LNCaP clone FGC (cell line): Measurements from ENCODE around the gene PHF13.
A peak's percentile ranks its signal among the peaks of the same experiment; 100 is the strongest.
"Not testable (repeated sequence)": the region's sequence is repeated elsewhere in the genome, so short reads cannot be mapped to it uniquely, and the experiment has no call there.

Source experiments
- DNase-seq: peaks from one replicate; pipeline ENCODE4 v3.0.0-alpha.2; 2011; ENCODE audit warnings: low read depth
- H3K4me3 ChIP-seq: 2 replicates; pipeline ENCODE4 v1.5.1; 2011; ENCODE audit warnings: mild to moderate bottlenecking, low read depth, low read length, control low read depth
- TF ChIP-seq, protein P1 (sequence below): IDR thresholded peaks from 2 replicates; pipeline ENCODE4 v1.5.1; 2012; ENCODE audit warnings: mild to moderate bottlenecking; ENCODE audit not compliant: control insufficient read depth, insufficient read depth; ENCODE audit errors: extremely low read depth

The PHF13 gene

DNA sequence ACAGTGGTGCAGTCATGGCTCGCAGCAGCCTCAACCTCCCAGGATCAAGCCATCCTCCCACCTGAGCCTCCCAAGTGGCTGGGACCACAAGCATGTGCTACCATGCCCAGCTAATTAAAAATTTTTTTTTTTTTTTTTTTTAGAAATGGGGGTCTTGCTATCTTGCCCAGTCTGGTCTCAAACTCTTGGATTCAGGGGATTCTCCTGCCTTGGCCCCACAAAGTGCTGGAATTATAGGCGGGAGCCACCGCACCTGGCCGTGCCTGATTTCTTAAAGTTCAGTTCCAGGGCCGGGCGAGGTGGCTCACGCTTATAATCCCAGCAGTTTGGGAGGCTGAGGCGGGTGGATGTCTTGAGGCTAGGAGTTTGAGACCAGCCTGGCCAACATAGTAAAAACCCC lies 17.5 kb downstream of the PHF13 start:
- DNase-seq: no peak
- H3K4me3 ChIP-seq: no peak overlapping the region
- TF ChIP-seq, protein P1, sequence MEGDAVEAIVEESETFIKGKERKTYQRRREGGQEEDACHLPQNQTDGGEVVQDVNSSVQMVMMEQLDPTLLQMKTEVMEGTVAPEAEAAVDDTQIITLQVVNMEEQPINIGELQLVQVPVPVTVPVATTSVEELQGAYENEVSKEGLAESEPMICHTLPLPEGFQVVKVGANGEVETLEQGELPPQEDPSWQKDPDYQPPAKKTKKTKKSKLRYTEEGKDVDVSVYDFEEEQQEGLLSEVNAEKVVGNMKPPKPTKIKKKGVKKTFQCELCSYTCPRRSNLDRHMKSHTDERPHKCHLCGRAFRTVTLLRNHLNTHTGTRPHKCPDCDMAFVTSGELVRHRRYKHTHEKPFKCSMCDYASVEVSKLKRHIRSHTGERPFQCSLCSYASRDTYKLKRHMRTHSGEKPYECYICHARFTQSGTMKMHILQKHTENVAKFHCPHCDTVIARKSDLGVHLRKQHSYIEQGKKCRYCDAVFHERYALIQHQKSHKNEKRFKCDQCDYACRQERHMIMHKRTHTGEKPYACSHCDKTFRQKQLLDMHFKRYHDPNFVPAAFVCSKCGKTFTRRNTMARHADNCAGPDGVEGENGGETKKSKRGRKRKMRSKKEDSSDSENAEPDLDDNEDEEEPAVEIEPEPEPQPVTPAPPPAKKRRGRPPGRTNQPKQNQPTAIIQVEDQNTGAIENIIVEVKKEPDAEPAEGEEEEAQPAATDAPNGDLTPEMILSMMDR: no peak

DNA sequence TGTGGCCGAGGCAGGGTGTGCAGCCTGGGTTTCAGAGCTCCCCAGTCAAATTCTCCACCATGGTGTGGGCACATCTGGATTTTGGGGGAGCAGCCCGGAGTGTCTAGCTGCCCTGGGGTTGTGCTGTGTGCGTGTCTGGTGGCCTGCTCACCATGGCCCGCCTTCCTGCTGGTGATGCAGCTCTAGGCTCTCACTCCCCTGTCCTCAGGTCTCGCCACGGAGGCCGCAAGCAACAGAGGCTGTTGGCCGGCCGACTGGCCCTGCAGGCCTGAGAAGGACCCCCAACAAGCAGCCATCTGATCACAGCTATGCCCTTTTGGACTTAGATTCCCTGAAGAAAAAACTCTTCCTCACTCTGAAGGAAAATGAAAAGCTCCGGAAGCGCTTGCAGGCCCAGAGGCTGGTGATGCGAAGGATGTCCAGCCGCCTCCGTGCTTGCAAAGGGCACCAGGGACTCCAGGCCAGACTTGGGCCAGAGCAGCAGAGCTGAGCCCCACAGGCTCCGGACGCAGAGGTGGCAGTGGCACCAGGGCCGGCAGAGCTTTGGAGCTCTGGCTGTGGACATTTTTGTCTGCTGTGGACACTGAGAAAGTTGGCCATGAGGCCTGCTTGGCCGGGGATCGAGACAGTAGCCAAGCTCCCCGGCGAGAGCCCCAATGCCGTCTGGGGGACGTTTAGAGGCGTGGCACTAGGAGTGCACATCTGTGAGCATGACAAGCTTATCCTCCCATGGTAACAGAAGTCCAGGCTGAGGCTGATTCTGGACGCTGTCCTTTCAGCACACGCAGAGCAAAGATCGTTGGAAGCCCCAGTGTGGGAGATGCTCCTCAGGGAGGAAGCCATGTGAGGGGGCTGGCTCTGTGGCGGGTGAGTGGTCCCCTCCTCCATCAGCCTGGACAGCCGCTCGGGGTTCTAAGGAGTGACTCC lies 19.3 kb downstream of the PHF13 start:
- H3K4me3 ChIP-seq: no peak overlapping the region
- no peak for DNase-seq
- TF ChIP-seq, protein P1: no peak

DNA sequence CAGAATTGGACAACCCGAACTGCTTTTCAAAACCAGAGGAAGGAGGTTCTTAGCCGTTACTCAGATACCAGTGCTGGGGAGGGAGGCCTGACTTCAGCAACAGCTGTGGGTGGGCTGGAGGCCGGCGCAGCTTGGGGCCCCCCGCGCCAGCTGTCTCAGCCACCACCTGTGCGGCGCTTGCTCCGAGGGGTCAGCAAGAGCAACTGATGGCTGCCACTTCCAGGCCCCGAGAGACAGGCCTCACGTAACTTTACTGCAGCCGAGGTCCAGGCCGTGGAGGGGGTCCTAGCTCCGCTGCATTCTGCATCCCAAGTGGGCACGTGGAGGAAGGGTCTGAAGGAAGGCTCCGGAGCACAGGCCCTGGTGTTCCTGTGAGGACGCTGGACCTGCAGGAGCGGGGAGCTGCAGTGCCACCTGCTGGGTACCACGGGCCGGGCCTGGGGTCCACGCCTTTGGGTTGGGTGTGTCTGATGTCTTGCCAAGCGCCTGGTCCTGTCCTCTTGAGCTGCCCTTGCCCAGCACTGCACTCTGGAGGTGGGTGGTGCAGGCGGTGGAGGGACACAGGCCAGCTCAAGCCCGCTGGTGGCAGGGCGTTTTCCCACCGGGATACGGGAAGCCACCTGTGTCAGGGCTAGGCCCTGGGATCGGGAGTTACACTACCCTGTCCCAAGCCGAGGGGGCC lies 21.0 kb downstream of the PHF13 start:
- no peak for DNase-seq
- TF ChIP-seq, protein P1: peak; percentile 57
- H3K4me3 ChIP-seq: no peak overlapping the region

DNA sequence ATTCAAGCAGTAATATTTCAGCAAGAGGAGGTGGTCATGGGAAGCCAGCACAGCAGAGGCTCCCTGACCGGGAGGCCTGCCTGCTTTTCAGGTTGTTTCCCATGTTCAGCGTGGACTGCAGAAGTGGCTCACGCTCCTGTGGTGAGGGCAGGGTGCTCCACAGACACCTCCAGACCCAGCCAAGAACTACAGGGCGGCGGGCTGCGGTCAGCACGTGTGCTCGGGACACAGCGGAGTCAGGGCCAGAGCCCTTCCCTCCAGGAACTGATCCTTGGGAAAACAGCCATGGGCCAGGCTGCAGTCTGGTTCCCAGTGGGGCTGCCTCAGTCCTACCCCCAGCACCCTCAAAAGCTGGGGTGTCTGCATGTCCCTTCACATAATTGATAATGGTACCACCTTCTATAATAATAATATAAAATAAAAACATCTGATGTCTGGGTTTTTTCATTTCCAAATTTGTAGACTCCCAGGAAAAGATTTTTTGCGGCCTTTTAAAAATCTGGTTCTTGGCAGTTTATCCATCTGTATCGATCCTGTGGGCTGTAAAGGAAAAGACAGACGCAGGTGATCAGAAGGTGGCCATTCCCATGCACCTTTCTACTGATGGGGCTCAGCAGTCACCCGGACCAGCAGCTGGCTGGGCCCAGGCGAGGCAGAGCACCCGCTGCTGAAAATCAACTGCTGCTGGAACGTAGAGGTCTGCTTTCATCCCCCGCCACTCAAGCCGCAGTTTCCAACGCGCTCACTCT lies 21.8 kb downstream of the PHF13 start:
- no peak for DNase-seq
- TF ChIP-seq, protein P1: no peak
- H3K4me3 ChIP-seq: no peak overlapping the region

DNA sequence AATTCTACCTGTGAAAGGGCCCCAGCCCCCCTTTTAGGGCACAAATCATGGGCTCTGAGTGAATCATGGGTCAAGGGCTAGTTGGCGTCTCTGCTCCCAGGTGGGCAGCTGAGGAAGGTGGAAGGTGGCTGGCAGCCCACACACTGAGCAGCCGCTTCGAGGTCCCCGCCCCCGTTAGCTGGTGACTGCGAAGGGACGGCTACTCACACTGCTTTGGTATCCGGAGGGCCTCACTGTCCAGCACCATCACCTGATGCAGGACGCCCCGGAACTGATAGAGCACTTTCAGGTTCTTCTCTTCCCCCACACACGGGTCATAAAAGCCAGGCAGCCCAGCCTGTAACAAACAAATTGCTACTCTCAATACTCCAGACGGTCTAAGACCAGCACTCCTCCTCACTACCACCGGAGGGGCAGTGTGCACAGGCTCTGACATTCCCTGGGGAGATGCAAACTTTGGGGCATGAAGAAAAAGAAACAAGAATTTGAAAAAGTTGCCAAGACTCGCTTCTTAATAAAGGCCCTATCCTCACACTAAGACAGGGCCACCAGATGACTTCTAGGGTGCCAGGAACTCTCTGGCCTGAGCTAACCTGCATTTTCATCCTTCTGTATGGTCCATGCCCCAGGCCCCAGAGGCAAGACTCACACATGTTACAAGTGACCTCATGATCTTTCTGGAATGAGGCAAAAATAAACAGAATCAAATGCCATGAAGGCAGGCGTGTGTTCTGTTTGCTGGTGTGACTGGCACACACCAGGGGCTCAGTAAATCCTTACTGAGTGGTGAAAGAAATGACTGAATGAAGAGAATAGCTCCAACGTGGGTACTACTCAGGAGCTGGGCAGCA lies 22.6 kb downstream of the PHF13 start:
- no peak for DNase-seq
- no peak overlapping the region for H3K4me3 ChIP-seq
- TF ChIP-seq, protein P1: no peak

DNA sequence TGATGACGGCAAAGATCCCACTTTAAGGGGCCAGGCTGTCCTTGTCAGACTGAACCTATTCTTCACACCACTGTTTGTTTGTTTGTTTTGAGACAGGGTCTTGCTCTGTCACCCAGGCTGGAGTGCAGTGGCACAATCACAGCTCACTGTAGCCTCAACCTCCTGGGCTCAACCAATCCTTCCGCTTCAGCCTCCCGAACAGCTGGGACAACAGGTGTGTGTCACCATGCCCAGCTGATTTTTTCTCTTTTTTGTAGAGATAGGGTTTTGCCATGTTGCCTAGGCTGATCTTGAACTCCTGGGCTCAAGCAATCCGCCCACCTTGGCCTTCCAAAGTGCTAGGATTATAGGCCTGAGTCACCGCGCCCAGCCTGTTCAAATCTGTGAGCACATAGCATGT lies 23.2 kb downstream of the PHF13 start:
- not testable (repeated sequence) for H3K4me3 ChIP-seq, DNase-seq
